ENCODE measurements around the gene MCUB.

MCUB gene

GRCh38 chr4:109627361-109627760 lies 67.3 kb downstream of the MCUB start:
- no peak for DNase-seq (ENCODE audit: low read depth in 2 of 2)

- DNase-seq (ENCODE audit: low read depth in 2 of 2), result no peak
These were observed 69.7 kb downstream of the MCUB start for GRCh38 chr4:109629775-109630174.

GRCh38 chr4:109631532-109632108 lies 71.6 kb downstream of the MCUB start:
- DNase-seq (ENCODE audit: low read depth in 2 of 2), result no peak

GRCh38 chr4:109640644-109641043 lies 80.6 kb downstream of the MCUB start:
- no peak for DNase-seq (ENCODE audit: low read depth in 2 of 2)

- DNase-seq (ENCODE audit: low read depth in 2 of 2), result no peak
These were observed 86.0 kb downstream of the MCUB start for GRCh38 chr4:109645874-109646710.

- no peak for DNase-seq (ENCODE audit: low read depth in 2 of 2)
These were observed 88.4 kb downstream of the MCUB start for GRCh38 chr4:109648266-109648996.

GRCh38 chr4:109648997-109649575 lies 89.0 kb downstream of the MCUB start:
- no peak for DNase-seq (ENCODE audit: low read depth in 2 of 2)

GRCh38 chr4:109649872-109650271 lies 89.8 kb downstream of the MCUB start:
- DNase-seq (ENCODE audit: low read depth in 2 of 2), result no peak

- no peak for DNase-seq (ENCODE audit: low read depth in 2 of 2)
These were observed 95.3 kb downstream of the MCUB start for GRCh38 chr4:109655396-109655795.

- DNase-seq (ENCODE audit: low read depth in 2 of 2), result no peak
These were observed 97.9 kb downstream of the MCUB start for GRCh38 chr4:109657854-109658418.

- DNase-seq (ENCODE audit: low read depth in 2 of 2), result no peak
These were observed 98.9 kb downstream of the MCUB start for GRCh38 chr4:109658871-109659410.

- no peak for DNase-seq (ENCODE audit: low read depth in 2 of 2)
These were observed 102.1 kb downstream of the MCUB start for GRCh38 chr4:109662116-109662515.

- no peak for DNase-seq (ENCODE audit: low read depth in 2 of 2)
These were observed 102.7 kb downstream of the MCUB start for GRCh38 chr4:109662771-109663170.

- no peak for DNase-seq (ENCODE audit: low read depth in 2 of 2)
These were observed 105.9 kb downstream of the MCUB start for GRCh38 chr4:109665783-109666485.

GRCh38 chr4:109671350-109671749 lies 111.3 kb downstream of the MCUB start:
- no peak for DNase-seq (ENCODE audit: low read depth in 2 of 2)

GRCh38 chr4:109672169-109672930 lies 112.3 kb downstream of the MCUB start:
- no peak for DNase-seq (ENCODE audit: low read depth in 2 of 2)

GRCh38 chr4:109673303-109673702 lies 113.3 kb downstream of the MCUB start:
- DNase-seq (ENCODE audit: low read depth in 2 of 2), result no peak

- no peak for DNase-seq (ENCODE audit: low read depth in 2 of 2)
These were observed 115.1 kb downstream of the MCUB start for GRCh38 chr4:109675181-109675580.

GRCh38 chr4:109675843-109676242 lies 115.8 kb downstream of the MCUB start:
- no peak for DNase-seq (ENCODE audit: low read depth in 2 of 2)

- no peak for DNase-seq (ENCODE audit: low read depth in 2 of 2)
These were observed 116.8 kb downstream of the MCUB start for GRCh38 chr4:109676886-109677285.

Data from activated CD8-positive, alpha-beta memory T cell treated with anti-CD3 and anti-CD28 coated beads for 4 hours (primary cell).